ENCODE data around the gene CFAP77.

DNA sequence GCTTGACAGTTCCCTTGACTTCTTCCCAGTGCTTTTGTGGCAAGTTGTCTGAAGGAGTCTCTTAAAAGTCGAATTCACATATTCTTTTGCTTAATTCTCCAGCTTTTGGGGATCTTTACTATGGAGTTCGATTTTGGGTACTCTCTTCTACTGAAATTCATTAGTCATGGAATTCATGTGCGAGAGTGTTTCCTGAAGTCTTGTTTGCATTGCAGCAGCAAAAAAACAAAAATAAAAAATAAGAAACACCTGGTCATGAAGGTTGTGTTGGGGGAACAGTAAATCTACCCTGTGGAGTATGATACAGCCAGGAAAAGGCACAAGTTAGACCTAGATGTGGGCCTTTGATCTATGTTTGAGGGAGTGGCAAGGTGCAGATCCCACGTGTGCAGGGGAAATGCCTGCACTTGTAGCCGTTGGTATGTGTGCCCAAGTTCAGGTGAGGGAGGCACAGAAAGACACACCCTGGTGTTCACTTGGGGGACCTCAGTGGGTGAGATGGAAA, 55.2 kb downstream of the CFAP77 start:
- TF ChIP-seq ISL1 (CRISPR knock-in tag; IDR thresholded peaks at IDR 0.05) (no peak), ZNF70 (CRISPR knock-in tag; IDR thresholded peaks at IDR 0.05) (no peak), GLIS3 (CRISPR knock-in tag; IDR thresholded peaks at IDR 0.05) (no peak), RARB (CRISPR knock-in tag; IDR thresholded peaks at IDR 0.05) (no peak), ZNF565 (CRISPR knock-in tag; conservative IDR thresholded peaks at IDR 0.05; ENCODE audit: low read depth) (no peak), ARNTL (CRISPR knock-in tag; IDR thresholded peaks at IDR 0.05; ENCODE audit: borderline replicate concordance, low read depth) (no peak), ZNF8 (CRISPR knock-in tag; IDR thresholded peaks at IDR 0.05) (no peak)
- TF ChIP-seq, protein P1, sequence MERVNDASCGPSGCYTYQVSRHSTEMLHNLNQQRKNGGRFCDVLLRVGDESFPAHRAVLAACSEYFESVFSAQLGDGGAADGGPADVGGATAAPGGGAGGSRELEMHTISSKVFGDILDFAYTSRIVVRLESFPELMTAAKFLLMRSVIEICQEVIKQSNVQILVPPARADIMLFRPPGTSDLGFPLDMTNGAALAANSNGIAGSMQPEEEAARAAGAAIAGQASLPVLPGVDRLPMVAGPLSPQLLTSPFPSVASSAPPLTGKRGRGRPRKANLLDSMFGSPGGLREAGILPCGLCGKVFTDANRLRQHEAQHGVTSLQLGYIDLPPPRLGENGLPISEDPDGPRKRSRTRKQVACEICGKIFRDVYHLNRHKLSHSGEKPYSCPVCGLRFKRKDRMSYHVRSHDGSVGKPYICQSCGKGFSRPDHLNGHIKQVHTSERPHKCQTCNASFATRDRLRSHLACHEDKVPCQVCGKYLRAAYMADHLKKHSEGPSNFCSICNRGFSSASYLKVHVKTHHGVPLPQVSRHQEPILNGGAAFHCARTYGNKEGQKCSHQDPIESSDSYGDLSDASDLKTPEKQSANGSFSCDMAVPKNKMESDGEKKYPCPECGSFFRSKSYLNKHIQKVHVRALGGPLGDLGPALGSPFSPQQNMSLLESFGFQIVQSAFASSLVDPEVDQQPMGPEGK (CRISPR knock-in tag; IDR thresholded peaks at IDR 0.05; ENCODE audit: borderline replicate concordance), result no peak
- TF ChIP-seq, protein P2, sequence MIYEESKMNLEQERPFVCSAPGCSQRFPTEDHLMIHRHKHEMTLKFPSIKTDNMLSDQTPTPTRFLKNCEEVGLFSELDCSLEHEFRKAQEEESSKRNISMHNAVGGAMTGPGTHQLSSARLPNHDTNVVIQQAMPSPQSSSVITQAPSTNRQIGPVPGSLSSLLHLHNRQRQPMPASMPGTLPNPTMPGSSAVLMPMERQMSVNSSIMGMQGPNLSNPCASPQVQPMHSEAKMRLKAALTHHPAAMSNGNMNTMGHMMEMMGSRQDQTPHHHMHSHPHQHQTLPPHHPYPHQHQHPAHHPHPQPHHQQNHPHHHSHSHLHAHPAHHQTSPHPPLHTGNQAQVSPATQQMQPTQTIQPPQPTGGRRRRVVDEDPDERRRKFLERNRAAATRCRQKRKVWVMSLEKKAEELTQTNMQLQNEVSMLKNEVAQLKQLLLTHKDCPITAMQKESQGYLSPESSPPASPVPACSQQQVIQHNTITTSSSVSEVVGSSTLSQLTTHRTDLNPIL (CRISPR knock-in tag; IDR thresholded peaks at IDR 0.05; ENCODE audit: low read depth), result no peak

All from SK-N-SH treated with all-trans-retinoic acid at 6 μM for 48 hours (cell line).